Measurements from ENCODE around the gene TUFT1. TPM values are rescaled to one million over a fixed set of nuclear protein-coding genes. Genes with fewer than 3 reads are reported as not detected.

TUFT1 gene
- polyA plus RNA-seq, 5 donors = 6.5 to 8.9 (median 7.1) TPM

- no peak for DNase-seq
These were observed 4.5 kb upstream of the TUFT1 start for GRCh38 chr1:151535326-151536271.

DNA sequence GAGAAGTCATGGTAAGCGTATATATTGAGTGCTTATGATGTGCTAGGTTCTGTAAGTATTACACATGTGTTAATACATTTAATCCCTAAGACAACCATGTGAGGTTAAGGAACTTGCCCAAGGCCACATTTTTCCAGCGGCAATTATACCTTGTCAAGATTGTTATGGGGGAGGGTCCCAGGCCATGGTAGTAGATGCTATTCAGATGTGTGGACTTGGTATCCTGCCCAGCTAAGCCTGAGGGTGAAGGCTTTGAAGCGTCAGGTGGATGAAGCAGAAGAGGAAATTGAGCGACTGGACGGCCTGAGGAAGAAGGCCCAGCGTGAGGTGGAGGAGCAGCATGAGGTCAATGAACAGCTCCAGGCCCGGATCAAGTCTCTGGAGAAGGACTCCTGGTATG lies 3.6 kb upstream of the TUFT1 start:
- no peak for DNase-seq

DNA sequence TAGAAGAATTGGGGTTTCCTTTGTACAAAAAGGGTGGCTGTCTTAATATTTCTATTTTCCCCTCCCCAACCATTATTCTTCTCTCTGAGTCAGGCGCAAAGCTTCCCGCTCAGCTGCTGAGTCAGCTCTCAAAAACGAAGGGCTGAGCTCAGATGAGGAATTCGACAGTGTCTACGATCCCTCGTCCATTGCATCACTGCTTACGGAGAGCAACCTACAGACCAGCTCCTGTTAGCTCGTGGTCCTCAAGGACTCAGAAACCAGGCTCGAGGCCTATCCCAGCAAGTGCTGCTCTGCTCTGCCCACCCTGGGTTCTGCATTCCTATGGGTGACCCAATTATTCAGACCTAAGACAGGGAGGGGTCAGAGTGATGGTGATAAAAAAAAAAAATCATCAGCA lies 3.0 kb upstream of the TUFT1 start:
- no peak for DNase-seq

- peak; percentile 78 to 79 for DNase-seq
These were observed 638 bp upstream of the TUFT1 start for GRCh38 chr1:151539321-151540020.

GRCh38 chr1:151540982-151541377 lies 871 bp downstream of the TUFT1 start:
- no peak for DNase-seq

DNA sequence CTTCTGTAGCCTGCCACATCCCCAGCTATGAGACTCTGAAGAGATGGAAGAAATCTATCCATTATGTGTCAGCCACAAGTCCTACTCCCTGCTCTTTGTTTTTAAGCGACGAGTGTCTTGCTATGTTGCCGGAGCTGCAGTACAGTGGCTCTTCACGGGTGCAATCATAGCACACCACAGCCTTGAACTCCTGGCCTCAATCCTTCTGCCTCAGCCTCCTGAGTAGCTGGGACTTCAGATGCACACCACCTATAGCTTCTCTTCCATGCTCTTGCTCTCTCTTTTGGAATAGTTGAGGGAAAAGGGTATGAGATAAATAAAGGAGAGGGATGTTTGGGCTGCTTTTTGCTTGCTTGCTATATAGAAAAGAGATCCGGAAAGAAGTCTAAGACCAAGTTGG lies 1.6 kb downstream of the TUFT1 start:
- DNase-seq = no peak

DNA sequence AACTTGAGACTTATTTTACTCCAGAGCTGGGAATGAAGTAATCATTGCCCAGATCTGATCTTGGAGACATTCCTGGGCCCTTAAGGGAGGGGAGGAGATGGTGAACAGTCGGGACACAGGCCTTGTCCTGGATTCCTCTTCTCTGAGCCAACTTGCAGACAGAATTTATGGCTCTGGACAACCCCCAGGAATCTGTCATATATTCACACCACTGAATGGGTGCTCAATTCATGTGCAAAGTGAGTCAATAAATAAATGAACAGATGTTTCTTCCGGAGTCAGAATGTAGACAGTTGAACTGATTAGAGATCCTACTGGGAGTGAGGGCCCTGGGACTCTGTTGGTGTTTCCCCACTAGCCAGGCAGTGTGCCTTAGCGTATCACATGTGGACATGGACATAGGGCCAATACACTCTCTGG lies 2.6 kb downstream of the TUFT1 start:
- DNase-seq = no peak

- no peak for DNase-seq
These were observed 5.4 kb downstream of the TUFT1 start for GRCh38 chr1:151545542-151545941.

DNA sequence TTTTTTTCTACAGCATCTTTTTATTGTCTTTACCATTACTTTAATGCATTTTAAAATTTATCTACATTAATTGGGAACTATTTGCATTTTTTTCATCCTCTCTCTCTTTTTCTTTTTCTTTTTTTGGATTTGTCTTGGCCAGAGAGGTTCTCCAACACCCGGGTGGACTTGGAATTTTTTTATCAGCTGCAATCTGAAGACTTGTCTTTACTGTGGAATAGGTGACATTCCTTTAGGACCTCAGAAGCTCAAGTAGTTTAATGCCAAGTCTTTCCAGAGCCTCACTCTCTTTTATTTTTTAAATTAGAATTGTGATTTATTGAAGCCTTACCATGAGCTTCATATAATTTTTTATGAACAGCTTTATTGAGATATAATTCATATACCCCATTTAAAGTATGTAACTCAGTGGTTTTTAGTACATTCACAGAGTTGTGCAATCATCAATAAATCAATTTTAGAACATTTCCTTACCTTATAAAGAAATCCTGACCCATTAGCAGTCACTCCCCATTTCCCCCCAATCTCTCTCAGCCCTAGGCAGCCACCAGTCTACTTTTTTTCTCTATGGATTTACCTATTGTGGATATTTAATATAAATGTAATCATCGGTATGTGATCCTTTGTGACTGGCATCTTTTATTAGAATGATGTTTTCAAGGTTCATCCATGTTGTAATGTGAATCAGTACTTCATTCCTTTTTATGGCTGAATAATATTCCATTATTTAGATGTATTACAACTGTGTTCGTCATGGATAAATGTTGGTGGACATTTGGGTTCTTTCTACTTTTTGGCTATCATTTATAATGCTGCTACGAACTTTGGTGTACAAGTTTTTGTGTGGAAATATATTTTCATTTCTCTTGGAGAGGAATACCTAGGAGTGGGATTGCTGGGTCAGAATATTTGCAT lies 6.2 kb downstream of the TUFT1 start:
- DNase-seq = no peak

DNA sequence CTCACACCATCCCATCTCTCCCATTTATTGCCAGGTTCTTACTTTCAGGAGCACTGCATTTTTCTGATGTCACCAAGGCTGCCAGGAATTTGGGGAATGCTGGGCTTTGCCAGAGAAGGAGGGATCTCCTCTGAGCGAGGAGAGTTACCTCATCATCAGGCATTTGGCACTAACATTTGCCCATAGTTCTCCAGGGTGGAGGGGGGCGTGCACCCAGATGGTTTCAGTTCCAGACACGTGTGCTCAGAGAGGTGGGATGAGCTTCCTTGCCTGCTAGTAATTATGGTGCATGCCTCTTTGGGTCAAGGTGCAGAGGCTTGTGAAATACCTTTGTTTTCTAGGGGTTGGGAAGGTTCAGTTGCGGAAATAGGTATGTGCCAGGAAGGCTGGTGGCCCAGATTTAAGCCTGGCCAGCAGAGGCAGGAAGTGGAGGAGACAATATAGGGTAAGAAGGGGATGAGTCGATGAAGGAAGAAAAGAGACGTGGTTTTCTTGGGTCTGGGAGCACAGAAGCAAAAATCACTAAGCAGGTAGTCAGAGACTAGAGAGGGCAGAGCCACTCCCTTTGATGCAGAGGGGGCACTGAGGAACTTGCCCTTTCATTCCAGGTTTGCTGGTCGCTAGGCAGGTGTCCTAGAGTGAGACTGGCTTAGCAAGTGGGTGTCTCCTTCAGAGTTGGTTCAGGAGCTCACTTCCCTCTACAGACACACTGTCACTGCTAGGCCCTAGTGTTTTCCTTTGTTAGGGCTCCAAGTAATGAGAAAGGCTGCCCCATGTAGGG lies 7.2 kb downstream of the TUFT1 start:
- DNase-seq = peak; percentile 32 to 42

DNA sequence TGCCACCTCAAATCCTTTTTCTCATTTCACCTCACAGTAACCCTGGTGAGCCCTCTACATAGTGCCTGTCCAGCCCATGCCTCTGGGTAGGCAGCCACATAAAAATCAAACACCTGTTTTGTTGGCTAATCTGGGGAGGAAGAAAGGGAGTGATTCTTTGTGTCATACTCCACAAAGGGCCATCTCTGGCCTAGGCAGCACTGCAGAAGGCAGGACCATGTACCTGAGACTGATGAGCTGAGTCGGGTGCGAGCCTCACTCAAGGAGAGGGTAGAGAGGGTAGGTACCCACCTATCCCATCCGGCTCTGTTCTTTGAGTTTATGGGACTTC lies 7.8 kb downstream of the TUFT1 start:
- DNase-seq = no peak

GRCh38 chr1:151549199-151549598 lies 9.1 kb downstream of the TUFT1 start:
- no peak for DNase-seq

GRCh38 chr1:151553659-151554058 lies 13.6 kb downstream of the TUFT1 start:
- no peak for DNase-seq

DNA sequence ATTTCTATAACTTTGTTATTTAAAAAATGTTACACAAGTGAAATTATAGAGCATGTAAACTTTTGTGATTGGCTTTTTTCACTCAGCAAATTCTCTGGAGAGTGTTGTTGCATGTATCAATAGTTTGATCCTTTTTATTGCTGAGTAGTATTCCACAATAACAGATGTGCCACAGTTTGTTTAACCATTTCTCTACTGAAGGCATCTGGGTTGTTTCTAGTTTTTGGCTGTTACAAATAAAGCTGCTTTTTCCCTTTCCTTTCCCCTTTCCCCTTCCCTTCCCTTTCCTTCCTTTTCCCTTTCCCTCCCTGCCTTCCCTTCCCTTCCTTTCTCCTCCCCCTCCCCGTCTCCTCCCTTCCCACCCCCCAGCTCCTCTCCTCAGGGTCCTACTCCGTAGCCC lies 15.9 kb downstream of the TUFT1 start:
- DNase-seq = no peak

DNA sequence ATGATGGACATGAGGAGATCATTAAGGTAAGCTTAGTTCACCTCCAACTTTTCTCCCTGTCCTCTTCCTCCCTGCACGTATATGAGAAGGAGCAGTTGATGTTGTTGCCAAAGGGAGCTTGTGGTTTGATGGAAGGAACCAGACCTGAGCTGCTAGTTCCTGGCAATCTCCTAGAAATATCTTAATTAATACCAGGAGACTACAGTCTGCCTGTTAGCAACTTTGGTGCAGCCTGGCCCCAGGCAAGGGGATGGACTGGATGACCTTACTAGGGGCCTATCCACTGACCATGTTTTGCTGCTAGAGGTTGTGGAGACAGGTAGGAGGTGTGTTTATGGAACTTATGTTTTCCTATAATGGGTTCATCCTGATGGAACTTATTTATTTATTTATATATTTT lies 22.6 kb downstream of the TUFT1 start:
- DNase-seq = no peak

DNA sequence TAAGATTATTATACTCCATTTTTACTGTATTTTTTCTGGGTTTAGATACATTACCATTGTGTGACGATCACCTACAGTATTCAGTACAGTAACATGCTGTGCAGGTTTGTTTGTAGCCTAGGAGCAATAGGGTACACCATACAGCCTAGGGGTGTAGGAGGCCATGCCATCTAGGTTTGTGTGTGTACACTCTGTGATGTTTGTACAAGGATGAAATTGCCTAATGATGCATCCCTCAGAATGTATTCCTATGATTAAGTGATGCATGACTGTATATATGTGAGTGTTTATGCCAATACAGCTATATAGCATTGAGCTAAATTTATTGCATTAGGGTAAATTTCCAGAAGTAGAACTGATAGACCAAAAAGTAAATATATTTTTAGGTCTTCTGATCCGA lies 23.3 kb downstream of the TUFT1 start:
- DNase-seq = no peak

DNA sequence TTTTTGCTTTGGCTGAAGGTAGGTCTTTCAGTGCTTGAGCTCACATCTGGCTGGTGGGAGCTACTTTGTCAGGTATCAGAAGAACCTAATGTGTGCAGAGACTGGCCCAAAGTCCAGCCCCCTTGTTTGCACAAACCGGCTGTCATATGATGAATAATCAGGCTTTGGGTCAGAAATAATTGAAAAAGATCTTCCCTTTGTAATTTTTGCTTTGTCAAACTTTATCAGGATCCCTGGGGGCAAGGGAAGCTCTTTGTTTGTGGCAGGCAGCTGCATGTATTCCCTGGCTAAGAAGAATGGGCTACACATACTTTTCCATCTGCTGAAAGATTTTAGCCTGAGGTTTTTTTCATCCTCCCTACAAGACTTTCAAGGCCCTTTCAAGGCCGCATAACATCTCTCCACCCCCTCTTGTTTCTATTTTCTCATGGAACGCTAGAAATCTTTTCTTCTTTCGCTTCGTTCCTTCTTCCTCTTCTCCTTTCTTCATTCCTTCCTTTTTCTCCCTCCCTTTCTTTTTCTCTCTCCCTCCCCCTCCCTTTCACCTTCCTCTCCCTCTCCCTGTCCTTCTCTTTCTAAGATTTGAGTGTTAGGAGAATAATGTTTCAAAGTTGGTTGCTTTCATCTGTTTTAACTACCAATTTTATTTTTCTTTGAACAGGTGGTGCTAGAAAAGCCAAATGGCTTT lies 25.5 kb downstream of the TUFT1 start:
- DNase-seq = no peak

DNA sequence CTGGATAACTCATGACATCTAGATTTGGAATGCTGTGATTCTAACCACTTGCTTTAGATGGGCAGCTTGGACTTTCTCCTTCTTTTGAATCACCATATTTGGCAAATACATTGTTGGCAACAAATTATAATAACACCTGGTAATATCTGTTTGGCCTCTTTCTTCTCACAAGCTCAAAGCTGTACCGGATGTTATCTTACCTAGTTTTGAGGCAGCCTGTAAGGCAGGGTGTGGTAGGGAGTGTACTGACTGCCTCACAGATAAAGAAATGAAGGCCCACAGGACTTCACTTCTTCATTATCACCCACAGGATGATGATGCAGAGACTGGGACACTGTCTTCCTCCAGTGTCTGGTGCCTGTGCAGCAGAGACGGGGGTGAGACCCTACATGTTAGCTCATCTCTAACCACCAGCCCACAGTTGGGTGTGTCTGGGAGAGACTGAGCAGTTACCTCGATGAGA lies 28.5 kb downstream of the TUFT1 start:
- no peak for DNase-seq

DNA sequence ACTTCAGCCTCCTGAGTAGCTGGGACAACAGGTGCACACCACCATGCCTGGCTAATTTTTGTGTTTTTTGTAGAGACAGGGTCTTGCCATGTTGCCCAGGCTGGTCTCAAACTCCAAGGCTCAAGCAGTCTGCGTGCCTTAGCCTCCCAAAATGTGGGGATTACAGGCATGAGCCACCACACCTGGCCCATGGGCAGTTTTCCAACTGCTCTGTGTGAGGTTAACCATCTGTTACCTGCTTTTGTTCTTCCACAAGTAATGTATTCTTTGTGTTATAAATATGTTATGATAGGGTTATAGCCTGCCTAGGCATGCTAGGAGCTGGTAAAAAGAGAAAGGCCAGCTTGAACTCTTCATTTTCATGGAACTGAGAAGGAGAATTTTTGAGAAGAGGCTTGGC lies 30.7 kb downstream of the TUFT1 start:
- no peak for DNase-seq

Measured in right lung (tissue), 5 donors.